HG03558 (cell line): ENCODE data around the gene EML1.

Experiments used
- ATAC-seq: cut with Tn5 transposase; IDR thresholded peaks from one replicate; pipeline ENCODE4 v1.9.1; 2021; ENCODE audit warnings: moderate number of reproducible peaks; ENCODE audit not compliant: unreplicated experiment; ENCODE audit errors: extremely low read depth

The EML1 gene

GRCh38 chr14:99819514-99819913, 26.3 kb downstream of the EML1 start:
- ATAC-seq, result no peak

- ATAC-seq, result no peak
These were observed 27.6 kb downstream of the EML1 start for GRCh38 chr14:99820702-99821331.

- no peak for ATAC-seq
These were observed 28.6 kb downstream of the EML1 start for GRCh38 chr14:99821519-99822508.

GRCh38 chr14:99822800-99823455, 29.7 kb downstream of the EML1 start:
- no peak for ATAC-seq

DNA sequence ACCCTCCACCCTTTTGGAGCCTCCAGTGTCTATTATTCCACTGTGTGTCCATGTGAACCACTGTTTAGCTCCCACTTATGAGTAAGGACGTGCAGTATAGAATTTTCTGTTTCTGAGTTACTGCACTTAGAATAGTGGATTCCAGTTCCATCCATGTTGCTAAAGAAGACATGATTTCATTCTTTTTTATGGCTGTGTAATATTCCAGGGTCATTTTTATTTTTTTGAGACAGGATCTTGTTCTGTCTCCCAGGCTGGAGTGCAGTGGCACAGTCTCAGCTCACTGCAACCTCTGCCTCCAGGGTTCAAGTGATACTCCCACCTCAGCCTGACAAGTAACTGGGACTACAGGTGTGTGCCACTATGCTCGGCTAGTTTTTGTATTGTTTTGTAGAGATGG, 31.6 kb downstream of the EML1 start:
- ATAC-seq, result no peak

DNA sequence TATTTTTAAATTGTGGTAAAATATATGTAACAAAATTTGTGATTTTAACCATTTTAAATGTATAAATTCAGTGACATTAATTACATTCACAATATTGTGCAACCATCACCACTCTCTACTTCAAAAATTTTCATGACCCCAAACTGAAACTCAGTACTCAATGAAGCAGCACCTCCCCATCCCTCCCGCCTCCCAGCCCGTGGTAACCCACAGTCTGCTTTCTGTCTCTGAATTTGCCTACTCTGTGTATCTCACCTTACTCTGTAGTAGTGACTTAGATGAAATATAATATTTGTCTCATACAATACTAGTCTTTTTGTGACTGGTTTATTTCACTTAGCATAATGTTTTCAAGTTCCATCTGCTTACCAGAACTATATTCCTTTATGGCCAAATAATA, 36.2 kb downstream of the EML1 start:
- no peak for ATAC-seq

GRCh38 chr14:99831303-99831702, 38.1 kb downstream of the EML1 start:
- ATAC-seq, result no peak

- no peak for ATAC-seq
These were observed 38.9 kb downstream of the EML1 start for GRCh38 chr14:99831903-99832685.

GRCh38 chr14:99837822-99838221, 44.6 kb downstream of the EML1 start:
- no peak for ATAC-seq

- no peak for ATAC-seq
These were observed 45.5 kb downstream of the EML1 start for GRCh38 chr14:99838639-99839134.

GRCh38 chr14:99839696-99840095, 46.5 kb downstream of the EML1 start:
- no peak for ATAC-seq

GRCh38 chr14:99840265-99840664, 47.1 kb downstream of the EML1 start:
- ATAC-seq, result no peak

GRCh38 chr14:99840774-99841305, 47.6 kb downstream of the EML1 start:
- ATAC-seq, result no peak

- no peak for ATAC-seq
These were observed 48.3 kb downstream of the EML1 start for GRCh38 chr14:99841436-99842071.

DNA sequence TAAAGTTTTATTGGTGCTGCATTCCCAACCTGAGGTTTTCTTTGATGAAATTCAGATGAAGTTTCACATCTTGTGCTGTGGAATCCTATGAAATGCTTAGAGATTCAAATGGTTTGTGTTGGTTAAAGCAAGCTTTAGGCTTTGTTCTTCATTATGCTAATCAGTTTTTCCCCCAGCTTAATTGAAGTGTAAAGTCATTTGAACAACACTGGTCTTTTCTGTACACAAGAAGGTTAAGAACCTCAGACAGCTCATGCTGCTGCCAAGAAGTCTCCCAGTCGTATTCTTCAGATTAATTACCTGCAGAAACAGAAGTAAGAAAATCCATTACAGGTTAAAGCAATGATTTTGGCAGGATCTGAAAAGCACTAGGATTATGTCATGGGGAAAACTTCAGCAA, 48.9 kb downstream of the EML1 start:
- ATAC-seq, result no peak

- ATAC-seq, result no peak
These were observed 53.6 kb downstream of the EML1 start for GRCh38 chr14:99846808-99847207.

DNA sequence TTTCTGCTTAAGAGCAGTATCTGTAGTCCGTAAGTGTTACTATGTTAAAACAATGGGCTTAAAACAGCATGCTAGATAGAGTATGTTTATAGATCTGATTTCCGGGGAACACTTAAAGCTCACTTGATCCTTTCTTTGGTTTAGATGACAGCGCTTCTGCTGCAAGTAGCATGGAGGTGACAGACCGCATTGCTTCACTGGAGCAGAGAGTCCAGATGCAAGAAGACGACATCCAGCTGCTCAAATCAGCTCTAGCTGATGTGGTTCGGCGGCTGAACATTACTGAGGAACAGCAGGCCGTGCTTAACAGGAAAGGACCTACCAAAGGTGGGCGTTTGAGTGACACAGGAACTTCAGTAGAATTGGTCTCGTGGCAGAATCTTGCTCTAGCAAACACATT, 57.5 kb downstream of the EML1 start:
- ATAC-seq, result no peak

DNA sequence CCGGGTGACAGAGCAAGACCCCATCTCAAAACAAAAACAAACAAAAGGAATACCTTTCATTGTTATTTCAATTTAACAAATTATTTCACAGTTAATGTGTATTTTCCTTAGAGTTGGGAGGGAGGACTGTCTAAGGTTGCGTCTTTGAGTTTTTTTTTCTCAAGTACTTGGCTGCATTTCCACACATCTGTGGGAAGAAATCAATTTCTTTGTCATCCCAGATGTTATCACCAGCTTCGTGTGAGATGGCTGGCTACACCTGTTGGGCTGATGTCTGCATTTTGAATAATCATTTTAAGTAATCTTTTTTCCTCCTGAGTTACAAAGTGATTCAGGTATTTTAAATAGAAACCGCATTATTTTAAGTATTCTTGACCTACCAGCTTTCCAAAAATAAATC, 59.4 kb downstream of the EML1 start:
- ATAC-seq, result no peak

GRCh38 chr14:99853206-99853605, 60.0 kb downstream of the EML1 start:
- ATAC-seq, result no peak
